Mucosa of descending colon (tissue), 3 donors: ENCODE results near the gene RAE1. TPM values are rescaled to one million over a fixed set of nuclear protein-coding genes. Genes with fewer than 3 reads are reported as not detected.

Experiments used
- ATAC-seq: fragments of 200-7000 bp; cut with Tn5 transposase; one replicate; pipeline ENCODE4 v1.9.1; 2020; ENCODE audit warnings: mild to moderate bottlenecking, moderate library complexity
- DNase-seq, 3 donors: peaks; one replicate each; pipeline ENCODE4 v3.0.0-alpha.2; 2020
- H3K36me3 ChIP-seq: fragments of 200-600 bp; one replicate; pipeline ENCODE4 v1.8.0; 2021; ENCODE audit warnings: low read depth, mild to moderate bottlenecking
- H3K4me1 ChIP-seq: fragments of 200-600 bp; one replicate; pipeline ENCODE4 v1.8.0; 2021; ENCODE audit warnings: low read depth, mild to moderate bottlenecking
- H3K4me3 ChIP-seq: fragments of 200-600 bp; one replicate; pipeline ENCODE4 v1.8.0; 2021; ENCODE audit warnings: mild to moderate bottlenecking
- H3K9me3 ChIP-seq: fragments of 200-600 bp; one replicate; pipeline ENCODE4 v1.8.0; 2021; ENCODE audit warnings: mild to moderate bottlenecking
- CTCF ChIP-seq: fragments of 200-600 bp; IDR thresholded peaks from one replicate; pipeline ENCODE4 v1.8.0; 2022; ENCODE audit warnings: antibody characterized with exemption, mild to moderate bottlenecking
- intact Hi-C, 2 donors: fragments of 100-400 bp; cut with DNase I in 1 of 2; cut with micrococcal nuclease in 1 of 2; formaldehyde crosslinking; loops; one replicate each; pipeline versions ENCODE4 v1.11.0 to v1.11.1; 2022; cut with DNase I, micrococcal nuclease
- total RNA-seq, 3 donors: library from RNA; stranded (reverse); fragmentation: NEBNext Ultra II Directional in 2 of 3; extraction: Animal tissue kit (Norgen Biotek cat#: 25700) in 2 of 3; gene quantifications; one replicate each; pipeline versions ENCODE4 v1.2.1 to v1.2.4, GENCODE V29; 2021 to 2023
- donor health status: DM: no; HTN: no; CAD: no; lungs with moderate emphysema.
- donor health status: DM: no; HTN: no; CAD: no.
- donor health status: DM: no; HTN: yes; CAD: no.

The RAE1 gene
- total RNA-seq, 3 donors from 2014 or later, result 17.6 to 21.0 (median 19.9) TPM

- Histone ChIP-seq H3K4me1 (peaks cover 33% of the 10 kb centered on the region), H3K36me3 (no peaks in the 10 kb centered on the region), H3K9me3 (no peaks in the 10 kb centered on the region), H3K4me3 (no peak overlapping the region)
- no peak for TF ChIP-seq CTCF
- intact Hi-C loops, result loop anchor here in 1 of 2 donors (10.0 kb wide), 1 partner anchor 201 kb away; no protein-coding TSS in a partner anchor
- DNase-seq, result peak; percentile 57 to 86 (median 69)
- peak; percentile 89 for ATAC-seq
Measured at GRCh38 chr20:57383447-57384347, 32.6 kb downstream of the RAE1 start.

GRCh38 chr20:57384486-57384885 is 33.4 kb downstream of the RAE1 start:
- intact Hi-C loops, result loop anchor here in 1 of 2 donors (10.0 kb wide), 1 partner anchor 200 kb away; no protein-coding TSS in a partner anchor
- H3K4me3 ChIP-seq, result no peak overlapping the region
- peak; percentile 42 for ATAC-seq
- peak; percentile 49 to 67 (median 53) for DNase-seq
- no peaks in the 10 kb centered on the region for H3K36me3 ChIP-seq
- TF ChIP-seq CTCF, result no peak
- H3K9me3 ChIP-seq, result no peaks in the 10 kb centered on the region
- peaks cover 35% of the 10 kb centered on the region for H3K4me1 ChIP-seq

GRCh38 chr20:57384953-57385761 is 34.1 kb downstream of the RAE1 start:
- peak; percentile 7 for ATAC-seq
- H3K9me3 ChIP-seq, result no peaks in the 10 kb centered on the region
- H3K36me3 ChIP-seq, result no peaks in the 10 kb centered on the region
- H3K4me3 ChIP-seq, result no peak overlapping the region
- peak in 2 of 3 donors; percentile 51 to 58 for DNase-seq
- intact Hi-C loops, result loop anchor here (5.0 to 10.0 kb wide), 2 partner anchors 112 to 200 kb away; no protein-coding TSS in a partner anchor
- peaks cover 35% of the 10 kb centered on the region for H3K4me1 ChIP-seq
- no peak for TF ChIP-seq CTCF

- H3K36me3 ChIP-seq, result no peaks in the 10 kb centered on the region
- peaks cover 39% of the 10 kb centered on the region for H3K4me1 ChIP-seq
- DNase-seq (peak in 1 of 3 donors; percentile 29), ATAC-seq (no peak)
- TF ChIP-seq CTCF, result no peak
- intact Hi-C loops, result loop anchor here (5.0 to 10.0 kb wide), 2 partner anchors 111 to 199 kb away; no protein-coding TSS in a partner anchor
- no peaks in the 10 kb centered on the region for H3K9me3 ChIP-seq
- H3K4me3 ChIP-seq, result no peak overlapping the region
Measured at GRCh38 chr20:57385940-57386339, 34.9 kb downstream of the RAE1 start.

GRCh38 chr20:57386762-57387161 is 35.7 kb downstream of the RAE1 start:
- no peak overlapping the region for H3K4me3 ChIP-seq
- TF ChIP-seq CTCF, result no peak
- peaks cover 39% of the 10 kb centered on the region for H3K4me1 ChIP-seq
- ATAC-seq (no peak), DNase-seq (peak in 1 of 3 donors; percentile 26)
- H3K36me3 ChIP-seq, result no peaks in the 10 kb centered on the region
- H3K9me3 ChIP-seq, result no peaks in the 10 kb centered on the region
- intact Hi-C loops, result loop anchor here (5.0 to 10.0 kb wide), 2 partner anchors 111 to 198 kb away; no protein-coding TSS in a partner anchor
